ENCODE results near the gene PPARGC1A. TPM values are rescaled to one million over a fixed set of nuclear protein-coding genes. Genes with fewer than 3 reads are reported as not detected.

Gene PPARGC1A
- polyA plus RNA-seq (2012; ENCODE audit: insufficient read depth, insufficient read length, low read depth), result 7.3 TPM

GRCh38 chr4:23889814-23890341 is at the start of gene PPARGC1A:
PPARGC1A (minus strand) TSS chr4:23890047; CDS start chr4:23889957, 90 bp downstream.
- Histone ChIP-seq H3K9me3 (no peaks in the 10 kb centered on the region), H3K27me3 (no peaks in the 10 kb centered on the region), H3K4me1 (peaks cover 3% of the 10 kb centered on the region), H3K36me3 (no peaks in the 10 kb centered on the region), H3K4me3 (ENCODE audit: low read depth, low read length) (peak within 1 kb of the TSS; percentile 80)
- DNase-seq, result peak; percentile 75
- TF ChIP-seq CTCF (IDR thresholded peaks at IDR 0.05; ENCODE audit: low read depth, low read length), result no peak

- Histone ChIP-seq H3K36me3 (no peaks in the 10 kb centered on the region), H3K4me3 (ENCODE audit: low read depth, low read length) (no peak overlapping the region), H3K9me3 (no peaks in the 10 kb centered on the region), H3K4me1 (no peaks in the 10 kb centered on the region), H3K27me3 (no peaks in the 10 kb centered on the region)
- DNase-seq, result no peak
- no peak for TF ChIP-seq CTCF (IDR thresholded peaks at IDR 0.05; ENCODE audit: low read depth, low read length)
These were observed 48.9 kb upstream of the PPARGC1A start for GRCh38 chr4:23938796-23939195.

GRCh38 chr4:23937173-23937572 is 47.3 kb upstream of the PPARGC1A start:
- no peaks in the 10 kb centered on the region for H3K4me1 ChIP-seq
- no peak overlapping the region for H3K4me3 ChIP-seq (ENCODE audit: low read depth, low read length)
- no peak for TF ChIP-seq CTCF (IDR thresholded peaks at IDR 0.05; ENCODE audit: low read depth, low read length)
- H3K9me3 ChIP-seq, result no peaks in the 10 kb centered on the region
- H3K36me3 ChIP-seq, result no peaks in the 10 kb centered on the region
- no peaks in the 10 kb centered on the region for H3K27me3 ChIP-seq
- DNase-seq, result no peak

GRCh38 chr4:23934915-23935314 is 45.1 kb upstream of the PPARGC1A start:
- no peak for TF ChIP-seq CTCF (IDR thresholded peaks at IDR 0.05; ENCODE audit: low read depth, low read length)
- H3K4me1 ChIP-seq, result peaks cover 4% of the 10 kb centered on the region
- DNase-seq, result no peak
- H3K27me3 ChIP-seq, result no peaks in the 10 kb centered on the region
- no peaks in the 10 kb centered on the region for H3K36me3 ChIP-seq
- no peaks in the 10 kb centered on the region for H3K9me3 ChIP-seq
- H3K4me3 ChIP-seq (ENCODE audit: low read depth, low read length), result no peak overlapping the region

GRCh38 chr4:23934223-23934622 is 44.4 kb upstream of the PPARGC1A start:
- Histone ChIP-seq H3K9me3 (no peaks in the 10 kb centered on the region), H3K4me1 (peaks cover 4% of the 10 kb centered on the region), H3K4me3 (ENCODE audit: low read depth, low read length) (no peak overlapping the region), H3K27me3 (no peaks in the 10 kb centered on the region), H3K36me3 (no peaks in the 10 kb centered on the region)
- DNase-seq, result no peak
- no peak; the same call in 1 of the 2 replicates for TF ChIP-seq CTCF (IDR thresholded peaks at IDR 0.05; ENCODE audit: low read depth, low read length)

- H3K4me3 ChIP-seq (ENCODE audit: low read depth, low read length), result no peak overlapping the region
- no peaks in the 10 kb centered on the region for H3K27me3 ChIP-seq
- peaks cover 4% of the 10 kb centered on the region for H3K4me1 ChIP-seq
- TF ChIP-seq CTCF (IDR thresholded peaks at IDR 0.05; ENCODE audit: low read depth, low read length), result no peak
- no peak for DNase-seq
- no peaks in the 10 kb centered on the region for H3K9me3 ChIP-seq
- no peaks in the 10 kb centered on the region for H3K36me3 ChIP-seq
These were observed 43.1 kb upstream of the PPARGC1A start for GRCh38 chr4:23932901-23933308.
